HTR-8/SVneo (cell line): ENCODE data around the gene FBXL20.

Experiments
- DNase-seq: peaks from one replicate; pipeline ENCODE4 v3.0.0; 2011; ENCODE audit warnings: low spot score, mixed read lengths; ENCODE audit not compliant: insufficient read length
- FAIRE-seq: peaks from 2 replicates; lab custom pipeline; 2011; peaks lifted over from hg19 to GRCh38; lab: Jason Lieb, UNC

Gene FBXL20

DNA sequence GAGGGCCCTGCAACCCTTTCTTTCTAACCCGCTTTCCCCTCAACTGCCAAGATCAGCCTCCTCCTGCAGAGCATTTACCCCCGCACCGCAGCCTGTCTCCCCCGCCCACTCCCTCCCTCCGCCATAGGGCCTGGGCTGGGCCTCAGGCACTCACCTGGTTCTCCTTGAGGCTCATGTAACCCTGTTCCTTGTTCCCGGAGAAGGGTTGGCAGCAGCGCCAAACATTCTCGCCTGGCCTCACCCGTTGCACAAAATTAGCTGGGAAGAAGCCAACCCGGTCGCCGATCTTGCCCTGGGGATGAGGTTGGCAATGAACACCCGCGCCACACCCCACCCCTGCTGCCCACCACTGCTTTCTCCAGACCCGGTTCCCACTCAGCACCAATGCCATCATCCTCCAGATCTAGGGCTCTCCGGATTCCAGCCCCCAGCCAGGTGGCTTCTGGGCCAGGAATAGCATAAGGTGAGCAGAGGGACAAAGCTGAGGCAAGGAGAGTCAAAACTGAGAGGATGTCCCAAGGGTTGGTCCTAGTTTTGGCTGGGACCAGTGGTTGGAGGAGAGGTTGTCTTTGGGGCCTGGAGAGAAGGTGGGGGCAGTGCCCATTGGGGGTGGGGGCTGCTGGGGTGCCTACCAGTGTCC is 188.5 kb downstream of the FBXL20 start:
- DNase-seq = no peak
- peak; percentile 66 for FAIRE-seq

DNA sequence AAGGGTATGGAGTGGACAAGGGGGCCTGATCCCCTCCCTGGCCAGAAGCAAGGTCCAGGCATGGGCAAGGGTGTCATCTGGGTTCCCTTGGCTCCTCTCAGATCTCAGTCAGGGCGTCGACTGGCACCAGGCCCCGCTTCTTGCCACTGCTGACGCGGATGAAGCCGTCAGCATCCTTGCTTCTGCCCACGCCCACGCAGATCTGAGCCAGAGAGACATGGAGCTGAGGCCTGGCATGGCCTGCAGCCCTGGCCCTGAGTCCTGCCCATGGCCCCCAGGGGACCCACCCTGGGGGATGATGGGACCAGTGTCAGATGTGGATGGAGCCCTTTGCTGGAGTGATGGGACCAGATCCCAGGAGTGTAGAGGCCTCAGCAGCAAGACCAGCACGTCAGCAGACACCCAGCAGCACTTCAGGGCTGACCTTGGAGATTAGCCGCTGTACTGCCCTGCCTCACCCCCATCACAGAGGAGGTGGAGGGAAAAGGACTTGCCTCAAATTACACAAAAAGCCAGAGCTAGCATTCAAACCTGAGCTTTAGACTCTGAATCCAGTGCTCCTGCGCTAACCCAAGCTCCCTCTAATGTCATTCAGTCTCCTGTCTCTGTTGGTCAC is 189.1 kb downstream of the FBXL20 start:
- FAIRE-seq = no peak
- no peak for DNase-seq

DNA sequence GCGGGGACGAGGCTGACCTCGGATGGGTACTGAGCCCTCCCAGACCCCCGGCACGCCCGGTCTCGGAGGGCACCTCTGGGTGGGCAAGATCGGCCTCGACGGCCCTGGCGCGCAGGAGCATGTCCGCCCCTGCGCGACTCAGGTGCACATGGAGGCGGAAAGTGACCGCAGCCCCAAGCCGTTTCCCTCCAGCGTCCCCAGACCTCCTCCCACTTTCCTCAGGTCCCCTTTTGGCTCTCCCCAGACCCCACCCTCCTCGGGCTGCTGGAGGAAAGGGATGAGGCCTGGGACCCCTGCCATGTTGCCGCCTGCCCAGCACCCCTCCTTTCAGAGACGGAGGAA is 191.4 kb downstream of the FBXL20 start:
- no peak for DNase-seq
- FAIRE-seq = no peak

DNA sequence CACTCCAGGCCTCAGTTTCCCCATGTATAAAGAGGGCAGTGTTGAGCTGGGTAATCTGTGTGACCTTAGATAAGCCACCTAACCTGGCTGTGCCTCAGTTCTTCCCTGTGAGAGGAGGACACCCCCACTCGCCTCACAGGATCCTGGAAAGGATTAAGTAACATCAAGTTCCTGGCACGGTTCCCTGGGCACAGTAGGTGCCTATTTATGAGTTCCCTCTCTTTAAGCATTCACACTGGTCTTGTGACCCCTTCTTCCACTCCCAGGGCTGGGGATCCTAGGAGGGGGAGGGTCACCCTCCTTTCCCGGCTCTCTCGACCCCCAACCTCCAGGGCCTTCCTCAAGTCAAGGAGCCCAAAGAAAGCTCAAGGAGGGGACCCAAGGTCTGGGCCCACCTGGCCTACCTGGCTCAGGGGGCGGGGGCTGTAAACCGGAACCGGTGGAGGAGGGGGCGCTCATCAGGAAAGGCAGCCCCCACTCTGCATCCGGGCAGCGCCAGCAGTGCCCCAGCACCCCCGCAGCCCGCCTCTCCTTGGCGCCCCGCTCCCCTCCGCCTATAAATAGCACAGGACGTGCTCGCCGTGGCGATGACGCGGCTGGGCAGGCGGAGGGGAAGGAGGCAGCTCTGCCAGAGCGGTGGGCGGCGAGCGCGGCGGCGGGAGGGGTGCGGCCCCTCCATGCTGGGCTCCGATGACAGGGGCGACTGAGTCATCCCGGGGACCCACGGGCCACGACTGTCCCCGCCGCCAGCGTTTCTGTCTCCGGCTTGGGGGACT is 191.9 kb downstream of the FBXL20 start:
- FAIRE-seq = peak; percentile 96
- no peak for DNase-seq

DNA sequence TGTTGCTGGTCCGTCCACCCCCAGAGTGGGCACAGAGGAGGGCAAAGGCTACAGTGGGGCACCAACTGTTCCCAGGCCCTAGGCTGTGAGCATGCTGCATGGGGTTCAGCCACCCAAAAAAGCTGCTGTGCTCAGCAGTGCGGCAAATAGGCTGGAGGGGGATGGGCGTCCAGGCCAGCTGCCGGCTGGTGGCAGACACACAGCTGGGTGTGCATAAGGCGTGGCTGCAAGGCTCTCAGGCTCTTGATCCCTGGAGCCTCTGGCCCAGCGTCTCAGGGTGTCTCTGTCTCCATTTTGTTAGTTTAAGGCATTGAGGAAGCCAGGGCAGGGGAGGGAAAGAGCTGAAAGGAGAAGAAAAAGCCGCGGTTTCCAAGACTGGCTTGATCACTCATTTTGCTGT is 192.5 kb downstream of the FBXL20 start:
- FAIRE-seq (peak; percentile 76), DNase-seq (no peak)

DNA sequence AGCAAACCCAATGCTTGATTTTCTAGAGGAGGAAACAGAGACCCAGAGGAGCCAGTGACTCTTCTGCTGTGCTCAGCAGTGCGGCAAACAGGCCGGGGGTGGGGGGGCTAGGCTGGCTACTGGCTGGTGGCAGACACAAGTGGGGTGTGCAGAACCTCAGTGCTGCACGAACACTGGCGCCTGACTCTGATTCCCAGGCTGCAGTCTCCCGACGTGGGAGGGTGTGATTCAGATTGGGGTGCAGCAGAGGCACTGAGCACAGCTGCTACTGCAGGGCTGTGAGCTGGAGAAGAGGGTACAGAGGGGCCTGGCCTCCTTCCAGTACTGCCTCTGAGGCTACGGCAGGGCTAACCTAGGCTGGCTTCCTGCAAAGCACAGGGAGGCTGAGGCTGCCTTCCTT is 193.3 kb downstream of the FBXL20 start:
- DNase-seq (no peak), FAIRE-seq (no peak)

DNA sequence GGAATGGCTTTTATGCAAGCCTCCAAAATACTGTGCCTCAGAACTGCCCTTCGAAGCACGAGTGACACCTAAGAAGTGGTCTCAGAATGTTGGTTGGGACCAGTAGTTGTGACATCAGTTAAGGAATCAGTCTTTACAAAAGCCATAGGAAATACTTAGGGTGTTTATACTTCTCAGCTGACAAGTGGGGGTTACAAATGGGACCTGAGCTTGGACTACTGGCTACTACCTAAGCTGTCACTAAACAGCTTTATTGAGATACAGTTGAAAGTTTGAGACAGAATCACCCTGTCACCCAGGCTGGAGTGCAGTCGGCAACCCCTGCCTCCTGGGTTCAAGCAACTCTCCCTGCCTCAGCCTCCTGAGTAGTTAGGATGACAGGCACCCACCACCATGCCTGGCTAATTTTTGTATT is 196.3 kb downstream of the FBXL20 start:
- FAIRE-seq (no peak), DNase-seq (no peak)

DNA sequence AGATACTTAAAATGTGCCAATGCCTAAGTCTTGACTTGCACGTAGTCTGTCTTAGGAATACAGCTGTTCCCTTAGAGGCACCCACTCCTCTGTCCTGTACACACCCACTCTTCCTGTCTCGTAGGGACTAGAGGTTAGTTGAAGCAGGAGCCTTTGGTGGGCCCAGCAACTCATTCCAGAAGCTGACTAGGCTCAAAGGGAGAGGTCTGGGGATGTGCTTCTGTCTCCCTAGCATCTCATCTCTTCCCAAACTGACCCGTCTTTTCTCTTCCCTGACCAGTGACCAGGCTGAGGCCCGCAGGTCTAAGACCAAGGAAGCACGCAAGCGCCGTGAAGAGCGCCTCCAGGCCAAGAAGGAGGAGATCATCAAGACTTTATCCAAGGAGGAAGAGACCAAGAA is 197.2 kb downstream of the FBXL20 start:
- DNase-seq = no peak
- no peak for FAIRE-seq
